Embryonic facial prominence (tissue), 1 donor: ENCODE data around the gene AMMECR1L.
"Not testable (repeated sequence)": the region's sequence is repeated elsewhere in the genome, so short reads cannot be mapped to it uniquely, and the experiment has no call there.

ENCODE experiments used
- DNase-seq: peaks from one replicate; pipeline ENCODE4 v3.0.0-alpha.2; 2016; ENCODE audit errors: extremely low spot score

AMMECR1L gene

GRCh38 chr2:127885780-127886592 lies at the start of gene AMMECR1L:
AMMECR1L (minus strand) TSS chr2:127885956; CDS start chr2:127874234, 11,722 bp downstream.
- not testable (repeated sequence) for DNase-seq

GRCh38 chr2:127935337-127935736 lies 49.6 kb upstream of the AMMECR1L start:
- no peak for DNase-seq

- no peak for DNase-seq
Measured at GRCh38 chr2:127932199-127932876, 46.6 kb upstream of the AMMECR1L start.

GRCh38 chr2:127929449-127929848 lies 43.7 kb upstream of the AMMECR1L start:
- no peak for DNase-seq

- DNase-seq = no peak
Measured at GRCh38 chr2:127927384-127927783, 41.6 kb upstream of the AMMECR1L start.

GRCh38 chr2:127917916-127918315 lies 32.2 kb upstream of the AMMECR1L start:
- no peak for DNase-seq

GRCh38 chr2:127913808-127914457 lies 28.2 kb upstream of the AMMECR1L start:
- no peak for DNase-seq

GRCh38 chr2:127911737-127912136 lies 26.0 kb upstream of the AMMECR1L start:
- DNase-seq = no peak

GRCh38 chr2:127910415-127910814 lies 24.7 kb upstream of the AMMECR1L start:
- no peak for DNase-seq

- DNase-seq = no peak
Measured at GRCh38 chr2:127909019-127909418, 23.3 kb upstream of the AMMECR1L start.

- not testable (repeated sequence) for DNase-seq
Measured at GRCh38 chr2:127907733-127908400, 22.1 kb upstream of the AMMECR1L start.

- no peak for DNase-seq
Measured at GRCh38 chr2:127906206-127906926, 20.6 kb upstream of the AMMECR1L start.

GRCh38 chr2:127901339-127902056 lies 15.7 kb upstream of the AMMECR1L start:
- no peak for DNase-seq

GRCh38 chr2:127897531-127898211 lies 11.9 kb upstream of the AMMECR1L start:
- DNase-seq = no peak

- DNase-seq = no peak
Measured at GRCh38 chr2:127893494-127893893, 7.7 kb upstream of the AMMECR1L start.

- no peak for DNase-seq
Measured at GRCh38 chr2:127893033-127893432, 7.3 kb upstream of the AMMECR1L start.

- DNase-seq = no peak
Measured at GRCh38 chr2:127891811-127892210, 6.1 kb upstream of the AMMECR1L start.

GRCh38 chr2:127890756-127891155 lies 5.0 kb upstream of the AMMECR1L start:
- DNase-seq = not testable (repeated sequence)

GRCh38 chr2:127888772-127889171 lies 3.0 kb upstream of the AMMECR1L start:
- no peak for DNase-seq

GRCh38 chr2:127887776-127888130 lies 2.0 kb upstream of the AMMECR1L start:
- no peak for DNase-seq
